Mesenchymal stem cell (in vitro differentiated cells and primary cell): ENCODE data around the gene CLTA.
"Not testable (repeated sequence)": the region's sequence is repeated elsewhere in the genome, so short reads cannot be mapped to it uniquely, and the experiment has no call there.

ENCODE experiments used
- DNase-seq: peaks from one replicate; pipeline ENCODE4 v3.0.0-alpha.2; 2013
- H2AFZ ChIP-seq: one replicate; pipeline ENCODE4 v1.6.1; 2013; ENCODE audit warnings: low read depth, mild to moderate bottlenecking, control low read depth, inconsistent platforms, low read length, moderate library complexity
- H2AK5ac ChIP-seq: 2 replicates; pipeline ENCODE4 v1.6.1; 2013; ENCODE audit warnings: low read length, moderate library complexity, mild to moderate bottlenecking, inconsistent platforms; ENCODE audit not compliant: severe bottlenecking
- H2BK120ac ChIP-seq: one replicate; pipeline ENCODE4 v1.6.1; 2013; ENCODE audit warnings: low read depth, mild to moderate bottlenecking, inconsistent platforms, low read length, moderate library complexity
- H2BK12ac ChIP-seq, 2 experiments: one replicate each; pipeline ENCODE4 v1.6.1; 2013; ENCODE audit warnings: inconsistent platforms in 2 of 2, low read length in 2 of 2, mild to moderate bottlenecking in 2 of 2, moderate library complexity in 2 of 2, control low read depth in 1 of 2
- H2BK15ac ChIP-seq: one replicate; pipeline ENCODE4 v1.6.1; 2013; ENCODE audit warnings: mild to moderate bottlenecking, low read depth, inconsistent platforms; ENCODE audit not compliant: poor library complexity, severe bottlenecking
- H2BK5ac ChIP-seq: 2 replicates; pipeline ENCODE4 v1.6.1; 2013; ENCODE audit warnings: low read depth, mild to moderate bottlenecking, low read length, control low read depth, inconsistent platforms; ENCODE audit not compliant: poor library complexity, severe bottlenecking
- H3K14ac ChIP-seq, 2 experiments: one replicate each; pipeline ENCODE4 v1.6.1; 2013; ENCODE audit warnings: inconsistent platforms in 2 of 2, low read length in 2 of 2, control low read depth in 1 of 2, mild to moderate bottlenecking in 1 of 2, moderate library complexity in 1 of 2
- H3K18ac ChIP-seq, 2 experiments: one replicate each; pipeline ENCODE4 v1.6.1; 2013; ENCODE audit warnings: inconsistent platforms in 2 of 2, low read length in 2 of 2, control low read depth in 1 of 2, low read depth in 1 of 2, mild to moderate bottlenecking in 1 of 2
- H3K23ac ChIP-seq, 2 experiments: one replicate each; pipeline ENCODE4 v1.6.1; 2013; ENCODE audit warnings: inconsistent platforms in 2 of 2, low read length in 2 of 2, mild to moderate bottlenecking in 2 of 2, moderate library complexity in 2 of 2, control low read depth in 1 of 2
- H3K27ac ChIP-seq: 2 replicates; pipeline ENCODE4 v1.5.1; 2013; ENCODE audit warnings: mild to moderate bottlenecking, moderate library complexity, low read length, control low read depth, inconsistent platforms; ENCODE audit not compliant: poor library complexity, severe bottlenecking
- H3K27me3 ChIP-seq, 2 experiments: 2 replicates each; pipeline versions ENCODE4 v1.6.1 to v1.7.0; 2013; ENCODE audit warnings: low read length in 2 of 2, mild to moderate bottlenecking in 2 of 2, moderate library complexity in 2 of 2, control low read depth in 1 of 2, inconsistent platforms in 1 of 2; ENCODE audit not compliant: control insufficient read depth in 1 of 2, insufficient read depth in 1 of 2
- H3K36me3 ChIP-seq, 2 experiments: 2 replicates each; pipeline versions ENCODE4 v1.6.1 to v1.7.0; 2013; ENCODE audit warnings: low read length in 2 of 2, control low read depth in 1 of 2, inconsistent platforms in 1 of 2, low read depth in 1 of 2, mild to moderate bottlenecking in 1 of 2; ENCODE audit not compliant: insufficient read depth in 2 of 2, control insufficient read depth in 1 of 2
- H3K4ac ChIP-seq, 2 experiments: one replicate each; pipeline ENCODE4 v1.6.1; 2013; ENCODE audit warnings: inconsistent platforms in 2 of 2, low read length in 2 of 2, mild to moderate bottlenecking in 2 of 2, moderate library complexity in 2 of 2, control low read depth in 1 of 2, low read depth in 1 of 2
- H3K4me1 ChIP-seq: 2 replicates; pipeline ENCODE4 v1.6.1; 2013; ENCODE audit warnings: low read depth, low read length, control low read depth; ENCODE audit not compliant: control insufficient read depth, insufficient read depth
- H3K4me2 ChIP-seq: 2 replicates; pipeline ENCODE4 v1.6.1; 2013; ENCODE audit warnings: low read length, mild to moderate bottlenecking, inconsistent platforms; ENCODE audit not compliant: poor library complexity, severe bottlenecking
- H3K4me3 ChIP-seq, 2 experiments: 2 replicates each; pipeline versions ENCODE4 v1.5.1 to v1.7.0; 2013; ENCODE audit warnings: low read length in 2 of 2, mild to moderate bottlenecking in 2 of 2, control low read depth in 1 of 2, low read depth in 1 of 2; ENCODE audit not compliant: insufficient read depth in 1 of 2
- H3K79me1 ChIP-seq: replicated peaks from 2 replicates; pipeline ENCODE4 v1.6.1; 2013; ENCODE audit warnings: mild to moderate bottlenecking, control low read depth, low read length, inconsistent platforms; ENCODE audit not compliant: poor library complexity, severe bottlenecking
- H3K9ac ChIP-seq: 2 replicates; pipeline ENCODE4 v1.7.0; 2013; ENCODE audit warnings: mild to moderate bottlenecking, low read length, moderate library complexity
- H3K9me3 ChIP-seq: 2 replicates; pipeline ENCODE4 v1.7.0; 2013; ENCODE audit warnings: mild to moderate bottlenecking, low read length; ENCODE audit not compliant: control insufficient read depth
- H4K8ac ChIP-seq: one replicate; pipeline ENCODE4 v1.6.1; 2013; ENCODE audit warnings: inconsistent platforms, mild to moderate bottlenecking, low read length, moderate library complexity
- H4K91ac ChIP-seq: one replicate; pipeline ENCODE4 v1.6.1; 2013; ENCODE audit warnings: mild to moderate bottlenecking, low read length, inconsistent platforms
- WGBS: methylation state at CpG from one replicate; pipeline ENCODE4 v1.1.7; 2013; ENCODE audit warnings: mixed read lengths; 5-methylcytosine and 5-hydroxymethylcytosine counted together

CLTA gene

GRCh38 chr9:36248061-36248460 is 57.3 kb downstream of the CLTA start:
- not testable (repeated sequence) for H3K4me3 ChIP-seq, H2BK12ac ChIP-seq, H2AK5ac ChIP-seq, H3K4me1 ChIP-seq, H3K18ac ChIP-seq, H2BK15ac ChIP-seq, H4K91ac ChIP-seq, H3K4ac ChIP-seq, H3K23ac ChIP-seq, H3K4me2 ChIP-seq, H3K9me3 ChIP-seq, H4K8ac ChIP-seq, H3K27me3 ChIP-seq, H3K27ac ChIP-seq, H2AFZ ChIP-seq, H2BK120ac ChIP-seq, H3K14ac ChIP-seq, H3K9ac ChIP-seq, H2BK5ac ChIP-seq
- Histone ChIP-seq H3K79me1 (peaks cover 14% of the 10 kb centered on the region), H3K36me3 (peaks cover 12 to 44% of the 10 kb centered on the region in 2 experiments)
- peak; percentile 60 for DNase-seq
- 89% methylated on average over 6 of the region's 8 CpGs for WGBS

- no peak overlapping the region for H3K27ac ChIP-seq
- no peak overlapping the region for H3K4me2 ChIP-seq
- H4K8ac ChIP-seq: no peak overlapping the region
- H2AK5ac ChIP-seq: no peak overlapping the region
- H3K9me3 ChIP-seq: no peaks in the 10 kb centered on the region
- H2AFZ ChIP-seq: no peak overlapping the region
- H2BK120ac ChIP-seq: no peak overlapping the region
- H3K23ac ChIP-seq: no peak overlapping the region
- no peak overlapping the region for H2BK15ac ChIP-seq
- no peak overlapping the region for H3K9ac ChIP-seq
- peaks cover 5 to 33% of the 10 kb centered on the region in 2 experiments for H3K36me3 ChIP-seq
- no peak overlapping the region for H2BK5ac ChIP-seq
- H3K27me3 ChIP-seq: no peaks in the 10 kb centered on the region
- H3K14ac ChIP-seq: no peak overlapping the region
- H3K79me1 ChIP-seq: peaks cover 11% of the 10 kb centered on the region
- no peak overlapping the region for H3K4ac ChIP-seq
- no peak overlapping the region for H3K18ac ChIP-seq
- H4K91ac ChIP-seq: no peak overlapping the region
- no peak overlapping the region for H2BK12ac ChIP-seq
- 95% methylated on average over 5 of the region's 6 CpGs for WGBS
- DNase-seq: no peak
- H3K4me3 ChIP-seq: no peak overlapping the region
- H3K4me1 ChIP-seq: no peaks in the 10 kb centered on the region
These were observed 58.5 kb downstream of the CLTA start for GRCh38 chr9:36249189-36249588.

- no peak overlapping the region for H3K27ac ChIP-seq
- H3K79me1 ChIP-seq: peaks cover 11% of the 10 kb centered on the region
- H4K8ac ChIP-seq: no peak overlapping the region
- H3K9me3 ChIP-seq: no peaks in the 10 kb centered on the region
- H3K27me3 ChIP-seq: no peaks in the 10 kb centered on the region
- no peak overlapping the region for H3K9ac ChIP-seq
- no peak overlapping the region for H3K23ac ChIP-seq
- 94% methylated on average over 1 of the region's 1 CpG for WGBS
- H3K4me1 ChIP-seq: no peaks in the 10 kb centered on the region
- no peak overlapping the region for H4K91ac ChIP-seq
- H2AK5ac ChIP-seq: no peak overlapping the region
- no peak overlapping the region for H3K18ac ChIP-seq
- H3K4me2 ChIP-seq: no peak overlapping the region
- H3K4me3 ChIP-seq: no peak overlapping the region
- H2BK12ac ChIP-seq: no peak overlapping the region
- H3K4ac ChIP-seq: no peak overlapping the region
- H2BK120ac ChIP-seq: no peak overlapping the region
- no peak overlapping the region for H2AFZ ChIP-seq
- H3K36me3 ChIP-seq: peaks cover 5 to 28% of the 10 kb centered on the region in 2 experiments
- H2BK15ac ChIP-seq: no peak overlapping the region
- H2BK5ac ChIP-seq: no peak overlapping the region
- no peak for DNase-seq
- H3K14ac ChIP-seq: no peak overlapping the region
These were observed 59.4 kb downstream of the CLTA start for GRCh38 chr9:36250079-36250478.

GRCh38 chr9:36251428-36251827 is 60.7 kb downstream of the CLTA start:
- peaks cover 0 to 15% of the 10 kb centered on the region in 2 experiments for H3K36me3 ChIP-seq
- no peak for DNase-seq
- 100% methylated on average over 1 of the region's 1 CpG for WGBS
- H3K4ac ChIP-seq: no peak overlapping the region
- no peaks in the 10 kb centered on the region for H3K4me1 ChIP-seq
- no peak overlapping the region for H3K14ac ChIP-seq
- no peak overlapping the region for H2BK5ac ChIP-seq
- no peak overlapping the region for H3K18ac ChIP-seq
- H2AK5ac ChIP-seq: no peak overlapping the region
- H3K27me3 ChIP-seq: no peaks in the 10 kb centered on the region
- no peaks in the 10 kb centered on the region for H3K9me3 ChIP-seq
- no peak overlapping the region for H2AFZ ChIP-seq
- H3K4me2 ChIP-seq: no peak overlapping the region
- H3K27ac ChIP-seq: no peak overlapping the region
- peaks cover 8% of the 10 kb centered on the region for H3K79me1 ChIP-seq
- H3K23ac ChIP-seq: no peak overlapping the region
- no peak overlapping the region for H3K4me3 ChIP-seq
- no peak overlapping the region for H4K91ac ChIP-seq
- H4K8ac ChIP-seq: no peak overlapping the region
- H2BK15ac ChIP-seq: no peak overlapping the region
- no peak overlapping the region for H2BK120ac ChIP-seq
- H2BK12ac ChIP-seq: no peak overlapping the region
- H3K9ac ChIP-seq: no peak overlapping the region
